Uterus (tissue), 2 donors: ENCODE measurements around the gene OPRM1.

Source experiments
- CTCF ChIP-seq, 4 experiments: fragments of 200-600 bp in 2 of 4; fragments of 450-650 bp in 2 of 4; sonication (generic) in 2 of 4; IDR thresholded peaks; one replicate each; pipeline ENCODE4 v1.5.1; 2016 to 2019; ENCODE audit warnings: antibody characterized with exemption in 4 of 4, mild to moderate bottlenecking in 2 of 4, moderate library complexity in 1 of 4
- POLR2A ChIP-seq, 2 donors: fragments of 450-650 bp; IDR thresholded peaks; one replicate each; pipeline ENCODE4 v1.6.1; 2016; ENCODE audit warnings: antibody characterized with exemption in 2 of 2, mild to moderate bottlenecking in 1 of 2, moderate library complexity in 1 of 2

- TF ChIP-seq CTCF (IDR thresholded peaks at IDR 0.05) (no peak), POLR2A (IDR thresholded peaks at IDR 0.05) (no peak)
Observed at GRCh38 chr6:154238831-154239230, 199.8 kb downstream of the OPRM1 start.
